Measurements from ENCODE around the gene DGKE.

Gene DGKE

DNA sequence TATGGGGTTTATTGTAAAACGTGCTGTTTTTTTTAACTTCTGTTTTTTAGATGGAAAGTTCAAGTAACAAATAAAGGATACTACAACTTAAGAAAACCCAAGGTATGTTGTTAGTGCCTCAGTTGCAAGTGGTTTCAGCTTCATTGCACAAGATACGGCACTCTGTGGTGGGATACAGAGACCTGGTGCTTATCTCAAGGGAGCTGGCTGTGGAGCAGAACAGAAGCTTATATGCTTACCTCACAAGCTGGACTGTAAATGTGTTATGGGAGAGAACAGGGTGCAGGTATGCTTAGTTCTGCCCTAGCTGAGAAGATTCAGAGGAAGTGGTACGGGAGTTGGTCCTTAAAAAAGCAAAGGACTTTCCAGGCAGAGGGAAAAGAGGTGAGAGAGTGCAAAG, 15.2 kb downstream of the DGKE start:
- no peak for DNase-seq (ENCODE audit: low spot score)

DNA sequence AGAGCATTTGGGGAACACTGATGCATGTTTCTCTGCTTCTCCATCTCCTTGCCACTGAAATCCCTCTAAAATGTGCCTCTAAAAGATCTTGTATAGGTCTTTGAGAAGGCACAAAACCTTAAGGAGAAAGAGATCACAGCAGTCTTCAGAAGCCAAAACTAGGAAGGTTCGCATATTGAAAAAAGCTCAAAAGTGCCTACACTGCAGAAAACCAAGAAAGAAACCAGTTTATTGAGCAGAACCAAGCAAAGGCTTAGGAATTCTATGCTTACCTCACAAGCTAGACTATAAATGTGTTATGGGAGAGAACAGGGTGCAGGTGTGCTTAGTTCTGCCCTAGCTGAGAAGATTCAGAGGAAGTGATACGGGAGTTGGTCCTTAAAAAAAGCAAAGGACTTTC, 16.6 kb downstream of the DGKE start:
- no peak for DNase-seq (ENCODE audit: low spot score)

DNA sequence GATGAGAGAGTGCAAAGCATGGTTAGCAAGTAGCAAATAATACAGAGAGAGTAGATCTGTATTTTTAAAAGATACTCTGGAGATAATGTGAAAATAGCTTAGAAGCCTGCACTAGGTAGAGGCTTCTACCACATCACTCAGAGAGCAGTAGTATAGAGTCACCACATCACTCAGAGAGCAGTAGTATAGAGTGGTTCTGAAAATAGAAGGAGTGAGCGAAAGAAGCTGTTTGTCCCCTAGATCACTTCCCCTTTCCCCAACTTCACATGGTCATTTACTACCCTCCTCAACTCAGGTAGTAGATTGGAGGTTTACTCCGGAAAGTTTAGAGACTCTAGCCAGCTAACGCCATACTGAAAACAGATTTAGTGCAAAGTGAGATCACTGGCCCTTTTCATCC, 17.1 kb downstream of the DGKE start:
- no peak for DNase-seq (ENCODE audit: low spot score)

DNA sequence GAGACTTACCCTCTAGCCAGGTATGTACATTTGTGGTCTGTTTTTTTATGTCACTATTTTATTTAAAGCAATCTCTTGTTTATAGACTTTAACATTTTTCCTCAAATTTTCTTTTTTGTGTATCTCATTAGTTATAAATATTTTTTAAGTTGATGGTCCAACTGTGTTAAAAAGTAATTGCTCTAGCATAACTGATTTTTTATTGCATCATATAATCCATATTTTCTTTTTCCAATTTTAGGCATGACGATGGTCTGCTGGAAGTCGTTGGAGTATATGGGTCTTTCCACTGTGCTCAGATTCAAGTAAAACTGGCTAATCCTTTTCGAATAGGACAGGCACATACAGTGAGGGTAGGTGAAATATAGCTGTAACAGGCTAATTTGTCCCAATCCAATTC, 27.9 kb downstream of the DGKE start:
- DNase-seq (ENCODE audit: low spot score) = no peak

DNA sequence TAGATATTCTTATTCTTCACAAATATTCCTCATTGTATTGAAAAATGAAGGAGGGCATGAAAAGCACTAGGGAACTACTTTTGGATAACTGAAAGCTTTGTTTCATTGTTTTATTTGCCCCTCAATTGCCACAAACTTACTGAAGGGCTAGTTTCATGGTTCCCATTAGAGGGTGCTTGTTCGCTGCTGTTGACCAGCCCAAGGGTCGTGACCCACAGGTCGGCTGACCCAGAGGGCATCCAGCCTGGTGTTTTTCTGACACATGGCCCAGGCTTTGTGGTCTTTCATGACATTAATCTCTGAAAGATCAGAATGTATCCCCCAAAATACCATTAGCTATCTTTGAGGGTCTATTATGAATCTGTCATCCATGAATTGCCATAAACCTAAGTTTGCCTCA, 30.0 kb downstream of the DGKE start:
- no peak for DNase-seq (ENCODE audit: low spot score)

DNA sequence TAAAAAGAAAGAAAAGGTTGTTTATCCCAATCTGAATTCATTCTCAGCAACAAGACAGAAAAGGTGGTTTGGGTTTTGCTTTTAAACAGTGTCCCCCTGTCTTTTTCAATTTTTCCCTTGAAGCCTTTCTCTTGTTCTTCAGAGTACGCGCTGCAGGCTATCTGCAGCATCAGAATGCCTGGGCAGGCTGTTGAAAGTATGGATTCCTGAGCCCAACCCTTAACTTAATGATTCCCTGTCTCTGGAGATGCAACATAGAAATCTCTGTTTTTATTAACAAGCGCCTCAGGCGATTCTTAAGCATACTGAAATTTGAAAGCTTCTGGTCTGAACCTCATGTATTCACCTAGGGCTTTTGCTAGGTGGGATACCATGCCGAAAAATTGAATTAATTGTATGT, 32.1 kb downstream of the DGKE start:
- DNase-seq (ENCODE audit: low spot score) = no peak

DNA sequence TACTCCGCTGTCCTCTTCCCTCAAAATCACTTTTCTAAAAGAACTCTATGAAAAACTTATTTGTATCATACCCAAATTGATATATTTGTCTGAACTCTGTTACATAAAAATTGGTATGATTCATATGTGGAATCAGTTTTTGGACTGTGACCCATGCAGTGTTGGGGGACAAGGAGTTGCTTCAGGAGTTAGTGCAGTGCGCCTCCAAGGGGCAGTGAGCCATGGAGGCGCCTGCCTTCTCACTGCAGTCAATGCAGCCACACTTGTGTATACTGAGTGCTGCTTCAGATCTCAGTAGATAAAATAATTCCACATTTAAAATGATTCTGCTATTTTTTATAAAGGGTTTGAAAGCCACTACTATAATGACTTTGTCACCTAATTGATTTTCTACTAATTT, 32.5 kb downstream of the DGKE start:
- DNase-seq (ENCODE audit: low spot score) = no peak

DNA sequence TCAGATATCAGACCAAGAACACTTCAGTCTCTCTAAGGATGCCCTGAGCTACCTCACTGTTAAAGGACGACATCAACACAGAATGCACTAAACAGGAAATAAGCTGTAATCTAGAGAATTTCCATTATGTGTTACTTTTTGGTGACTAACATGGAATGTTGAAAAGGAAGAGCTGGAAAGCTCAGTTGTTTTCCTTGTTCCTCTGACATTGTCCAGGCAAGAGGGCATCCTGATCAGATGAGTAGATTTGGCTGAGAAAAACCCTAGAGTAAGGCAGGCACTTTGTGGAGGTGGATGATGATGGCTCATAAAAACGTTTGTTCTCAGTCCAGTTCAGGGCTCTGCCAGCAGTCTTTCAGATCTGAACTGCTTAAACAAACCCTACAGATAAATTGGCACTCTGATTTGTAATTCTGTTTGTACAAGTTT, 34.0 kb downstream of the DGKE start:
- peak; percentile 40 for DNase-seq (ENCODE audit: low spot score)

DNA sequence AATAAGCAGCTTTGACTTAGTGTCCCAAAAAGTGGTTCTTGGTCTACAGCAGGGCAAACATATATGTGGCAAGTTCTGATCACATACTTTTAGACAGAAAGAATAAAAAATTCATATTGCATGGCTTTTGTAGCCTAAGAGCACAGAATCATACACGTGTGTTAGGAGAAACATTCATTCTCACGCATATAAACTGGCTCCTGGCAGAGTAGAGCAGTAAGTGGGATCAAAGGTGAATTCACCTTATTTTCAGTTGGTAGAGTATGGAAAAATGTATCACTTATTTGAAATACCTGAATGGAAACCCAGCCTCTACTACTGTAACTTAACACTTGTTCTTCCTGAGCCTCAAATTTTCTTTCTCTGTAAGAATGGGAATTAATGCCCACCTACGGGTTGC, 34.8 kb downstream of the DGKE start:
- no peak for DNase-seq (ENCODE audit: low spot score)

DNA sequence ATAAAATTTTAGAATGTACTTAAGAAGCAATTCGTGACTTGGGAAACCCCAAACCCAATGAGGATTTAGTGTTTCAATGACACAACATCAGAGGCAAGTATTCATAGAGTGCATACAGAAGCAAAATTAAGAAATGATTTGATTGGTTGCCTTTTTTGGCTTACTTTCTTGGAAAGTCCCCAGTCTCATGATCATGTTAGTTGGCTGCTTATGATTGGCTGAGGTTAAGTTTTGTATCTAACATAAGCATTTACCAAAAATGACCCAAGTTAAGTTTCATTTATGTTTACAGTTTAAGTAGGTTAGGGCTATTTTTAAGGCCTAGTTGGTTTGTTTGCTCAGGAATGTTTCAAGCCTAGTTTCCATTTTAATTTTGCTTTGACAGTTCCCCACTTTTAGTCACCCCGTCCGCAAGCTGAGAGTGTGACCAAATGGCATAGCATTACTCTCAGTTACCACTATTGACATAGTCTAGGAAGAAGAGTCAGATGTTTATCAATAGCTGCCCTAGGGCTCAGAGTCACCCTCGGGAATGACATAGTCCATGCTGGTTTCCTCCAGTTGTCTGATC, 36.2 kb downstream of the DGKE start:
- DNase-seq (ENCODE audit: low spot score) = no peak

DNA sequence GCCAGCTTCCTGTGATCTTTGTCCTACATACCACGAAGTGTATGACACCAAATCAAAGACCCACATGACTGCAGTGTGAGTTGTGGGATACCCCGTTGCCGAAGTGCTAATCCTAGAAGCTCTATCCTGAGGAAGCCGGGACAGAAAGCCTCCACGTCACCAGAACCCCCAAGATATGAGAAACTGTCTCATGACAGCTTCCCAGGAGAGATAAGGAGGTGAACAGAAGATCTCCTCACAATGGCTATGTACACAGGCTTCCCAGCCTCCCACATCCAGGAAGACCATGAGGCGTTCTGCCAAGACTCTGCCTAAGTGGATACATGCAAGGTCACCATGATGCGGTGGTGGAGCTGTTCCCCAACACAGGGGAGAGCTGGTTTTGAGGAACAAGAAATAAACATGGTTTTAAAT, 42.8 kb downstream of the DGKE start:
- DNase-seq (ENCODE audit: low spot score) = no peak

DNA sequence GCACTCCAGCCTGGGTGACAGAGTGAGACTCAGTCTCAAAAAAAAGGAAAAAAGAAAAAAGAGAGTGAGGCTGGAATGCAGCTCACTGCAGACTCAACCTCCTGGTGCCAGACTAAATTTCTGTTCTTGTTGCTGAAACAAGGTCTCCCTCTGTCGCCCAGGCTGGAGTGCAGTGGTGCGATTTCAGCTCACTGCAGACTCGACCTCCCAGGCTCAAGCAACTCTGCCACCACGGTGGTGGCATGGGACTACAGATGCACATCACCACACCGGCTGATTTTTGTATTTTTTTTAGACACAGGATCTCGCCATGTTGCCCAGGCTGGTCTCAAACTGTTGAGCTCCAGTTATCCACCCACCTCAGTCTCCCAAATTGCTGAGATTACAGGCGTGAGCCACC, 45.3 kb downstream of the DGKE start:
- DNase-seq (ENCODE audit: low spot score) = no peak

DNA sequence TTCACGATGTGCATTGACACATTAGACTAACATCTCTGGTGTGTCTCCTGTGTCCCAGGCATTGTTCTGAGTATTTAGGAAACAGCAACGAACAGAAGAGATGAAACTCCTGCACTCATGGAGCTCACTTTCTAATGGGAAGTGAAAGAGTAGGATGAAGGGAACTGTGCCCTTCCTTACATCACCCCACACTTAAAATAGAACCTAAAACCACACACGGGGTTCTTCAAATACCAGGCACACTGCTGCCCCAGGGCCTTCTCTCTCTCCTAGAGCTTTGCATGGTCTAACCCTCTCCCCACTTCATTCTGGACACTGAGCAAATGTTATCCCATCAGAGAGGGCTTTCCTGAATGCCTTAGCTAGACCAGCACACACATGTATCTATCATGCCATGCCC, 46.2 kb downstream of the DGKE start:
- DNase-seq (ENCODE audit: low spot score) = no peak

DNA sequence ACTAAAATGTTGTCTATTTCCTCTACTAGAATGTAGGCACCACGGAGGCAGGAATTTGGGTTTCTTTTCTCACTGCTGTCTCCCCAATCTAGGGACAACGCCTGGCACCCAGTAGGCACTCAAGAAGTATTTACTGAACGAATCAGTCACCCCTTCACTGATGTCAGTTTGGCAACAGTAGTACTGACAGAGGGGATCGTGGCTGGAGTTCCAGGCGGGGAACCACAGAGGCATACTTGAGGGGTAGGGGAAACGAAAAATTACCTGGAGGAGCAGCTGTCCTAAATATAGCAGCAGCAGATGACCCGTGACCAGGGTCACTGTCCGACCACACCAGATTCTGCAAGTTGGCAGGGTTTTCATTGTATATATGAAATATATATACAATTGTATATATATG, 46.6 kb downstream of the DGKE start:
- no peak for DNase-seq (ENCODE audit: low spot score)

DNA sequence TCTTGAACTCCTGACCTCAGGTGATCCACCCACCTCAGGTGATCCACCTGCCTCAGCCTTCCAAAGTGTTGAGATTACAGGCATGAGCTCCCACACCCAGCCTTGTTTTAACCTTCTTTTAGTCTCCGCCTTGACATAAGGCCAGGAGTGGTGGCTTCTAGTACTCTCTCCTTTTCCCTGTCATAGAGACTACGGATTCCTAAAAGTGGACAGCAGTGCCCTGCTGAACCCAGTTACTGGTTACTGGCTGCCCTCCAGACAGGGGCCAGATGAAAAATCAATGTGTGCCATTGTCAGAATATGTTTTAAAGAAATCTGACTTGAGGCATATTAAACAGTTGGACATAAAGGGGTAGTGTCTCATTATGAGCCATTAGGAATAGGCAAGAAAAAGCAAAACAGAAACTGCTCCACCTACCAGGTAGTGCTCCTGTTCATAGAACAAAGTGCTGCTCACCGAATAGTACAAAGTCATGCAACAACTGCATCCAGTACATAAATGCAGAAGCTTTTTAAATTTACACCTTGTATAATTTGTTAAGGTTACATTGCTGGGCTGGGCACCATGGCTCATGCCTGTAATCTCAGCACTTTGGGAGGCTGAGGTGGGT, 47.8 kb downstream of the DGKE start:
- DNase-seq (ENCODE audit: low spot score) = no peak

DNA sequence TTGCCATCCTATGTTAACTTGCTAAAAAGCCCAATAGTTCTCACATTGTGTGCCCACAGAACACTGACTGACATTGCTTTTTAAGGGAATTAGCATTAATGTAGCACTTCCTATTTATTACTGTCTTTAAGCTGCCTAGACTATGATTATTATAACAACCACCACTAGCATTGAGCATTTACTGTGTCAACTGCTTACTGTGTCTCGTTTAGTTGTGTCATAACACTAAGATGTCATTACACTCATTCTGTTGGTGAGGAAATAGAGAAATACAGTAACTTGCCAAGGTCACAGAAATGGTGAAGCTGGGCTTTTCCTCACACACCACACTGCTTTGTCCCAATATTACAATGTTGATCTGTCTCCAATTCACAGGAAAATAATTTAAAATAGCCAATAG, 49.7 kb downstream of the DGKE start:
- DNase-seq (ENCODE audit: low spot score) = no peak

DNA sequence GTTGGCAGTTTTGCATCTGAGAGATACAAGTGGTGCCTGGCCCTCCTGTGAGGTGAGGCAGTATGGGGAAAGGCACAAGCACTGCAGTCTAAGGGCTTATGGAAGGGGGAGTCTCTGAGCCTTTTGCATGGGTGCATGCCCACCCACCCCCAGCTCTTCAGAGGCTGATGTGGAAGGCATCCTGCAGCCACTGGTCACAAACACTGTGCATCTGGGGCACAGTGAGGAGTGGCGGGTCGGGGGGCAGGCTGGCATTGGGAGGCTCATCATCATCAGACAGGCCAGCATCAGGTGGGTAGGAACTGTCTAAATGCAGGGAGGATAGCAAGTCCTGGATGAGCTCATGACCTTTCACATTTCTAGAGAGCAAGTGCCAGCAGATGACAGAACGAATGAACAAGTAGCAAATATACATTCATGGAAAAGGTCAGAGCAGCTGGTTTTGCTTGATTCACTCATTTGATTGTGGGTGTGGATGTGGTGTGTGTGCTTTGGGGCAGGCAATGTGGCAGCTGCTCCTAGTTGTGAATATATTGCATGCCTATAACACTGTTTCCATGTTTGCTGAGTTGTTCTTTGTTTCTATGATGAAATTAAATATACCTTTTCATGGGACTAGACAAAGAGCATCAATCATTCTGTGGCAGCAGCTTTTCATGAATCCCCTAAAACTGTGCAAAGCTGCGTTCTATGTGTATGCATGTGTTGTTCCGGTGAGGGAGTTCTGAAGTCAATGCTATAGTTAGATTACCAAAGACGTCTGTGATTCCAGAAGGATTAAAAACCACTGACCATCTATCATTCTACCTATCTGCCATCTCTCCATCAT, 50.7 kb downstream of the DGKE start:
- DNase-seq (ENCODE audit: low spot score) = no peak

DNA sequence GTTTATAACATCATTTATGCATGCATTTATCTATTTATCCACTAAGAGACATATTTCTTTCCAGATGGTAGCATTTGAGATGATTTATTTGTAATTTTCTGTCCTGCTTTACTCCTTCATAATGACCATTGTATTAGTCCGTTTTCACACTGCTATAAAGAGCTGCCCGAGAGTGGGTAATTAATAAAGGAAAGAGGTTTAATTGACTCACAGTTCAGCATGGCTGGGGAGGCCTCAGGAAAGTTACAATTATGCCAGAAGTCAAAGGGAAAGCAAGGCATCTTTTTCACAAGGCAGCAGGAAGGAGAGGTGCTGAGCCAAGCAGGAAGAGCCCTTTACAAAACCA, 51.3 kb downstream of the DGKE start:
- no peak for DNase-seq (ENCODE audit: low spot score)

DNA sequence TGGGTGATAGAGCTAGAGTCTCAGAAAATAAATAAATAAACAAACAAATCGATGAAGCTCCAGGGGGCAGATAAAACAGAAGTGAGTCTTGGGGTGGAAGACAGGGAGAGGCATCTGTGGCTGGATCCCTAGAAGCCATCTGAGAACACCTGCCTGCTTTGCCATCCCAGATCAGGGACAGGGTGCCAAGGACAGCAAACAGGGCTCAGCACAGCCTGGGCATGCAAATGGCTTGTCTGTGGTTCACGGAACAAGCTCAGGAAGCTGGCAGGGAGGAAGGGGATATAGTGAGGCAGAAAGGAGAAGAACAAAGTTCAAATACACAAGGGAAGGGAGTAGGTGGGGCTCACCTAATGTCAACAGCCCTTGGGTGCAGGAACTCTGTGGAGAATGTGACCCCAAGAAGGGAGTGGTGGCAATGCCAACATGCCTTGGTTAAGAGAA, 52.4 kb downstream of the DGKE start:
- DNase-seq (ENCODE audit: low spot score) = no peak

DNA sequence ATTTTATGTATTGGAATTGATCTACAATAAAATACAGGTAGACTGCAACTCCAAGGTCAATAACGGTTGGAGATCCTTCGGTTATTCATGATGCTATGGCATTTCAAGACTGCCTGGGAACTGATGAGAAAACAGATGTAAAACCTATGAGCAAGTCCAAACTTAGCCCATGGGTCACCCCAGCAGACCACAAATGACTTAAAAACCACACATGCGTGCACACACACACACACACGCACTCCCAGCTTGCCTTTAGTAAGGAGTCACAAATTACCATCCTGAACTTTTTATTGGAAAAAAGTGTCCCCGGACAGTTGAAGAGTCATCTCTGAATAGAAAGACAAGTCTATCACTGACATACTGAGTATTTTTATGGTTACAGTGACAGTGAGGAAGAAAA, 53.2 kb downstream of the DGKE start:
- DNase-seq (ENCODE audit: low spot score) = no peak

DNA sequence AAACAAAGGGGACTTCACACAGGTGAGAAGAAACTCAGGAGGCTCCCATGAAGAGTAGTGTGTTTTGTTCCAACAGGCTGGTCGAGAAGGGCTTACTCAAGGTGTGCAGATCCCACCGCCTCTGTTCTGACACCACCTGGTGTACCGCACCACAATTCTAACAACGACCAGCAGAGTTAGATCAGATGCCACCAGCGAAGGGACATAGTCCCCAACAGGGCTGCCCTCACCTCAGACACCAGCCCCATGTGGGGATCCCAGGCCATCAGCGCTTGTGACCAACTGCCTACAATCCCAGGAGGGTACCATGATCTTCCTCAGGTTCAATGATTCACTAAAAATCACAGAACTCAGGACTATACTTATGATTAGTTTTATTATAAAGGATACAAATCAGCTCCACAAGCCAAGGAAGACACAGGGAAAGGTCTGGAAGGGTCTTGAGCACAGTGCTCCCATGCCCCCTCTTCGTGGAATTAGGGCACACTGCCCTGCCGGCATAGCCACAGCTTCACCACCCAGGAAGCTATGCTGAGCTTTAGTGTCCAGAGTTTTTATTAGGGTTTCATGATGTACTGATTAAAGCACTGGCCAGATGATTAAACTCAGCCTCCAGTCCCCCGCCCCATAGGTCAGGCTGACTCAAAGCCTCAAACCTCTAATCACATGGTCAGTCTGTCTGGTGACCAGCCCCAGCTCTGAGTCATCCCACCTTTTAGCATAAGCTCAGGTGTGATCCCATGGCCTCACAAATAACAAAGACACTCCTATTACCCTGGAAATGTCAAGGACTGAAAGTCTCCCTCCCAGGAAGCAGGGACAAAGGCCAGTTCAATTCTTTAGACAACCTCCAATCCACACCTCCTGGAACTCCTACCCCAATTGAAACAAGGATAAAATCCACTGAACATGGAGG, 53.9 kb downstream of the DGKE start:
- DNase-seq (ENCODE audit: low spot score) = no peak

DNA sequence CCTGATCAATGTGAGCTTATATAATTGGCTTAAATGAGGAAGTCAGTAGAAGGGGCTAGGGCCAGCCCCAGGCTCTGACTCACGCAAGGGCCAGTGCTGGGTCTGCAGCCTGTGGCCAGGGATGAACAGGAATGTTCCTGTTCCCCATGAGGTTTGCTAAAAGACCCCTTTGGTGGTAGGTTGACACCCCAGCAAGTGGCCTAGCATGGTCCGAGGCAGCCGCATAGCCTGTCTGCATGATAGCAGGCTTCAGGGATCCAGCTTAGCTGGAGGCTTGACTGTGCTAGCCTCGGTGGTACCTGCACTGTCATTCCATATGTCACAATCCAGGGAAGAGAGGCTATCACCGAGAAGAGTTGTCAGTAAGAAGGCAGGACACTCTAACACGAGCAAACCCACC, 56.4 kb downstream of the DGKE start:
- DNase-seq (ENCODE audit: low spot score) = no peak

Data from AG20443 (cell line).